Endothelial cell of umbilical vein (primary cell): ENCODE results near the gene TPP1. TPM values are rescaled to one million over a fixed set of nuclear protein-coding genes. Genes with fewer than 3 reads are reported as not detected.

Experiments
- BruUV-seq: library from RNA; stranded (reverse); fragments of 400-500 nt; replicated peaks from 2 replicates; lab custom pipeline; 2021; lab: Mats Ljungman, UMichigan
- CTCF ChIA-PET: fragments of 300-600, 350-600 bp; sonication (Branson Sonifier 250); formaldehyde crosslinking; loops from one replicate; lab custom pipeline; 2021; ENCODE audit warnings: antibody characterized with exemption, inconsistent platforms; lab: Charles Lee
- POLR2A ChIA-PET: fragments of 300-600, 350-600 bp; sonication (Branson Sonifier 250); formaldehyde crosslinking; loops from one replicate; lab custom pipeline; 2021; ENCODE audit warnings: antibody characterized with exemption, inconsistent platforms; lab: Charles Lee
- DNase-seq: peaks from one replicate; pipeline ENCODE4 v3.0.0-alpha.2; 2011; ENCODE audit warnings: low read depth, low spot score
- FAIRE-seq: peaks from 2 replicates; lab custom pipeline; 2011; peaks lifted over from hg19 to GRCh38; lab: Jason Lieb, UNC
- H2AFZ ChIP-seq: 2 replicates; pipeline ENCODE4 v1.6.0; 2012; ENCODE audit warnings: low read depth, low read length, control low read depth, inconsistent platforms
- H3K27ac ChIP-seq: 2 replicates; pipeline ENCODE4 v1.5.1; 2011; ENCODE audit warnings: low read depth, mild to moderate bottlenecking, control low read depth, low read length, moderate library complexity; ENCODE audit not compliant: insufficient read depth
- H3K27me3 ChIP-seq, 2 experiments: 2 replicates each; pipeline versions ENCODE4 v1.6.0 to v1.6.1; 2011; ENCODE audit warnings: low read length in 2 of 2, mixed read lengths in 1 of 2; ENCODE audit not compliant: control insufficient read depth in 2 of 2, insufficient read depth in 2 of 2
- H3K36me3 ChIP-seq, 2 experiments: 2 replicates in 1 of 2; 3 replicates in 1 of 2; pipeline ENCODE4 v1.5.1; 2011; ENCODE audit warnings: low read length in 2 of 2, mild to moderate bottlenecking in 1 of 2, moderate library complexity in 1 of 2; ENCODE audit not compliant: control insufficient read depth in 2 of 2, insufficient read depth in 2 of 2; ENCODE audit errors: extremely low read depth in 1 of 2
- H3K4me1 ChIP-seq: 3 replicates; pipeline ENCODE4 v1.5.1; 2011; ENCODE audit warnings: mild to moderate bottlenecking, low read length; ENCODE audit not compliant: control insufficient read depth, insufficient read depth; ENCODE audit errors: extremely low read depth
- H3K4me2 ChIP-seq: 2 replicates; pipeline ENCODE4 v1.6.1; 2011; ENCODE audit warnings: low read length, control low read depth, mixed read lengths; ENCODE audit not compliant: insufficient read depth
- H3K4me3 ChIP-seq, 3 experiments: fragments of 200-600 bp in 1 of 3; sonication (generic), shearing (Covaris generic) in 1 of 3; replicated peaks in 1 of 3; 2 replicates each; pipeline ENCODE4 v1.5.1; 2011 to 2016; ENCODE audit warnings: control low read depth in 3 of 3, low read length in 3 of 3, mild to moderate bottlenecking in 2 of 3, inconsistent platforms in 1 of 3, low read depth in 1 of 3, moderate library complexity in 1 of 3; ENCODE audit not compliant: insufficient read depth in 1 of 3
- H3K79me2 ChIP-seq: 2 replicates; pipeline ENCODE4 v1.6.0; 2012; ENCODE audit warnings: low read length, inconsistent platforms; ENCODE audit not compliant: control insufficient read depth, insufficient read depth
- H3K9ac ChIP-seq: replicated peaks from 2 replicates; pipeline ENCODE3; 2011; ENCODE audit warnings: low read length, control low read depth; ENCODE audit not compliant: insufficient read depth; ENCODE audit errors: extremely low read depth
- H3K9me1 ChIP-seq: replicated peaks from 3 replicates; pipeline ENCODE4 v1.6.0; 2011; ENCODE audit warnings: mild to moderate bottlenecking, low read length; ENCODE audit not compliant: control insufficient read depth, insufficient read depth; ENCODE audit errors: extremely low read depth
- H3K9me3 ChIP-seq: replicated peaks from 2 replicates; pipeline ENCODE4 v1.5.1; 2012; ENCODE audit warnings: low read length, inconsistent platforms; ENCODE audit not compliant: control insufficient read depth, insufficient read depth
- H4K20me1 ChIP-seq: replicated peaks from 2 replicates; pipeline ENCODE3; 2011; ENCODE audit warnings: mild to moderate bottlenecking, low read length; ENCODE audit not compliant: control insufficient read depth, insufficient read depth; ENCODE audit errors: extremely low read depth
- POLR2AphosphoS5 ChIP-seq: IDR thresholded peaks from 2 replicates; pipeline ENCODE4 v1.6.1; 2012; ENCODE audit warnings: low read depth, mild to moderate bottlenecking, control low read depth, low read length, moderate library complexity; ENCODE audit not compliant: insufficient read depth
- dilution Hi-C: fragments of 300-500 bp; cut with MboI; formaldehyde crosslinking; loops from one replicate; pipeline ENCODE4 v1.15.0; 2019; ENCODE audit warnings: low sequenced_read_pairs; ENCODE audit not compliant: extremely low pct_ligation_motif_present
- intact Hi-C: fragments of 100-400 bp; cut with micrococcal nuclease; formaldehyde crosslinking; loops from one replicate; pipeline ENCODE4 v1.10.0; 2022
- polyA plus RNA-seq, 4 experiments: library from polyadenylated mRNA; depleted of rRNA in 3 of 4; stranded (reverse) in 3 of 4; unstranded in 1 of 4; fragments of >200 nt; gene quantifications; 2 replicates each; pipeline versions ENCODE4 v1.2.1 to v1.2.3, GENCODE V29; 2011 to 2012; ENCODE audit warnings: missing spikeins in 1 of 4
- total RNA-seq: library from RNA; stranded (reverse); gene quantifications from 2 replicates; pipeline ENCODE4 v1.2.3, GENCODE V29; 2021
- TF ChIP-seq, protein P1 (sequence below), 2 donors: IDR thresholded peaks; 1 replicate in 1 of 2; 2 replicates in 1 of 2; pipeline ENCODE4 v1.5.1; 2011; ENCODE audit warnings: low read length in 2 of 2, mild to moderate bottlenecking in 2 of 2, moderate library complexity in 2 of 2, control low read depth in 1 of 2, inconsistent platforms in 1 of 2, low read depth in 1 of 2; ENCODE audit not compliant: insufficient read depth in 1 of 2; ENCODE audit errors: extremely low read depth in 1 of 2

Gene TPP1
- total and polyA plus RNA-seq, 2 donors (not counting 3 experiments of a cell fraction or from before 2014, with no cell fraction given): 124 to 224 TPM

DNA sequence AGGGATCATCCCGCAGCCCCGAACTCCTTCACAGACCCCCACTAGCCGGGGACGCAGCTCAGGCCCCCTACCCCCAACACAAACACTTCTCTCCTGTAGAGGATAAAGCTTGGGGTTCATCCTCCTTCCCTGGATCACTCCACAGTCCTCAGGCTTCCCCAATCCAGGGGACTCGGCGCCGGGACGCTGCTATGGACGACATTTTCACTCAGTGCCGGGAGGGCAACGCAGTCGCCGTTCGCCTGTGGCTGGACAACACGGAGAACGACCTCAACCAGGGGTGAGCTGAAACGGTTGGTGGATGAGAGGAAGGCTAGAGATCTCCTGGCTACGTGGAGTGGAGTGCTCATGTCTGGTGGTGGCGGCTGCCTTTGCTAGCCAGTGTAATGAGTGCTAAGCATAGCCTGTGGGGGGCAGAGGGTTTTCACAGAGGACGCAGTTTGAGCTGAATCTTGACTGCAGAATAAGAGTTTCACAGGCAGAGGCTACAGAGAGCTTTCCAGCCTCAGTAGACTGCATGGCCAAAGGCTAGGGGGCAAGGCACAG lies 15.1 kb downstream of the TPP1 start:
- TF ChIP-seq, protein P1, sequence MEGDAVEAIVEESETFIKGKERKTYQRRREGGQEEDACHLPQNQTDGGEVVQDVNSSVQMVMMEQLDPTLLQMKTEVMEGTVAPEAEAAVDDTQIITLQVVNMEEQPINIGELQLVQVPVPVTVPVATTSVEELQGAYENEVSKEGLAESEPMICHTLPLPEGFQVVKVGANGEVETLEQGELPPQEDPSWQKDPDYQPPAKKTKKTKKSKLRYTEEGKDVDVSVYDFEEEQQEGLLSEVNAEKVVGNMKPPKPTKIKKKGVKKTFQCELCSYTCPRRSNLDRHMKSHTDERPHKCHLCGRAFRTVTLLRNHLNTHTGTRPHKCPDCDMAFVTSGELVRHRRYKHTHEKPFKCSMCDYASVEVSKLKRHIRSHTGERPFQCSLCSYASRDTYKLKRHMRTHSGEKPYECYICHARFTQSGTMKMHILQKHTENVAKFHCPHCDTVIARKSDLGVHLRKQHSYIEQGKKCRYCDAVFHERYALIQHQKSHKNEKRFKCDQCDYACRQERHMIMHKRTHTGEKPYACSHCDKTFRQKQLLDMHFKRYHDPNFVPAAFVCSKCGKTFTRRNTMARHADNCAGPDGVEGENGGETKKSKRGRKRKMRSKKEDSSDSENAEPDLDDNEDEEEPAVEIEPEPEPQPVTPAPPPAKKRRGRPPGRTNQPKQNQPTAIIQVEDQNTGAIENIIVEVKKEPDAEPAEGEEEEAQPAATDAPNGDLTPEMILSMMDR (IDR thresholded peaks at IDR 0.05; ENCODE audit: extremely low read depth in 1 of 2, insufficient read depth in 1 of 2, low read depth in 1 of 2, low read length in 2 of 2): peak in 1 of 2 donors; percentile 23
- no peak for TF ChIP-seq POLR2AphosphoS5
- BruUV-seq: TSS peak; percentile 58
- peak; percentile 79 for DNase-seq
- Histone ChIP-seq H3K36me3 (peaks cover 31 to 33% of the 10 kb centered on the region in 2 experiments), H3K9ac (peak overlapping the region; percentile 79), H3K4me3 (peak overlapping the region; percentile 62 to 97 (median 90)), H2AFZ (peak overlapping the region; percentile 83), H4K20me1 (peaks cover 3% of the 10 kb centered on the region), H3K4me2 (peak overlapping the region; percentile 91), H3K27ac (peak overlapping the region; percentile 83), H3K9me1 (no peaks in the 10 kb centered on the region), H3K9me3 (no peaks in the 10 kb centered on the region), H3K27me3 (no peaks in the 10 kb centered on the region), H3K79me2 (peaks cover 86% of the 10 kb centered on the region), H3K4me1 (peaks cover 50% of the 10 kb centered on the region)
- dilution Hi-C loops: no loop called here
- ChIA-PET POLR2A (interaction anchor here (0.8 to 1.4 kb wide), 2 partner anchors 14 to 31 kb away, joined by 3 to 6 read pairs; partner anchors contain the start of gene TPP1), CTCF (interaction anchor here (0.6 to 7.7 kb wide), 19 partner anchors 9 to 225 kb away, joined by 3 to 122 read pairs (median 6); partner anchors contain the start of genes ARFIP2, DCHS1, MRPL17 and TAF10)
- intact Hi-C loops: loop anchor here (1.0 to 2.0 kb wide), 5 partner anchors 14 to 281 kb away; no protein-coding TSS in a partner anchor
- peak; percentile 79 for FAIRE-seq
